Dermis blood vessel endothelial cell (primary cell): ENCODE measurements around the gene SMCR8. TPM values are rescaled to one million over a fixed set of nuclear protein-coding genes. Genes with fewer than 3 reads are reported as not detected.
"Not testable (repeated sequence)": the region's sequence is repeated elsewhere in the genome, so short reads cannot be mapped to it uniquely, and the experiment has no call there.

Source experiments
- DNase-seq: peaks from one replicate; pipeline ENCODE4 v3.0.0; 2010
- total RNA-seq: library from RNA; depleted of rRNA; stranded (reverse); fragments of >200 nt; gene quantifications from 2 replicates; pipeline ENCODE4 v1.2.3, GENCODE V29; 2014

The SMCR8 gene
- 18.7 and 28.8 TPM in 2 replicates for total RNA-seq

GRCh38 chr17:18314731-18315561 is at the start of gene SMCR8, which contains the start of gene TOP3A:
Gene SMCR8 (plus strand): TSS chr17:18315293. CDS start chr17:18315790, 497 bp downstream.
Gene TOP3A (minus strand): TSS chr17:18314994. CDS start chr17:18314778, 216 bp downstream.
- peak; percentile 98 for DNase-seq

GRCh38 chr17:18267366-18267765 is 47.7 kb upstream of the SMCR8 start:
- DNase-seq, result no peak

- DNase-seq, result no peak
Measured at GRCh38 chr17:18267927-18268711, 47.0 kb upstream of the SMCR8 start.

GRCh38 chr17:18270046-18270931 is 44.8 kb upstream of the SMCR8 start:
- no peak for DNase-seq

GRCh38 chr17:18277076-18277475 is 38.0 kb upstream of the SMCR8 start:
- DNase-seq, result no peak

- DNase-seq, result peak; percentile 32
Measured at GRCh38 chr17:18278867-18279266, 36.2 kb upstream of the SMCR8 start.

- no peak for DNase-seq
Measured at GRCh38 chr17:18280249-18280648, 34.8 kb upstream of the SMCR8 start.

GRCh38 chr17:18280766-18281371 is 34.2 kb upstream of the SMCR8 start:
- no peak for DNase-seq

GRCh38 chr17:18281788-18282187 is 33.3 kb upstream of the SMCR8 start:
- no peak for DNase-seq

GRCh38 chr17:18285296-18285695 is 29.8 kb upstream of the SMCR8 start:
- DNase-seq, result no peak

GRCh38 chr17:18291718-18292540 is 23.2 kb upstream of the SMCR8 start:
- DNase-seq, result no peak

GRCh38 chr17:18298061-18298460 is 17.0 kb upstream of the SMCR8 start:
- not testable (repeated sequence) for DNase-seq

- peak; percentile 55 for DNase-seq
Measured at GRCh38 chr17:18300725-18301480, 14.2 kb upstream of the SMCR8 start.

GRCh38 chr17:18303206-18303605 is 11.9 kb upstream of the SMCR8 start:
- not testable (repeated sequence) for DNase-seq

- no peak for DNase-seq
Measured at GRCh38 chr17:18309202-18309601, 5.9 kb upstream of the SMCR8 start.

- DNase-seq, result peak; percentile 45
Measured at GRCh38 chr17:18314059-18314730, 898 bp upstream of the SMCR8 start.

GRCh38 chr17:18315562-18315922 is 449 bp downstream of the SMCR8 start:
- peak; percentile 41 for DNase-seq

- no peak for DNase-seq
Measured at GRCh38 chr17:18315961-18316360, 868 bp downstream of the SMCR8 start.

GRCh38 chr17:18318117-18318516 is 3.0 kb downstream of the SMCR8 start:
- no peak for DNase-seq
